NCI-H2081 (cell line): ENCODE data around the gene MAML2.

Experiments
- DNase-seq, 2 experiments: peaks; one replicate each; lab custom pipeline; 2025; lab: John Stamatoyannopoulos, UW

MAML2 gene

GRCh38 chr11:96339706-96340554, 3.1 kb downstream of the MAML2 start:
- no peak for DNase-seq

DNA sequence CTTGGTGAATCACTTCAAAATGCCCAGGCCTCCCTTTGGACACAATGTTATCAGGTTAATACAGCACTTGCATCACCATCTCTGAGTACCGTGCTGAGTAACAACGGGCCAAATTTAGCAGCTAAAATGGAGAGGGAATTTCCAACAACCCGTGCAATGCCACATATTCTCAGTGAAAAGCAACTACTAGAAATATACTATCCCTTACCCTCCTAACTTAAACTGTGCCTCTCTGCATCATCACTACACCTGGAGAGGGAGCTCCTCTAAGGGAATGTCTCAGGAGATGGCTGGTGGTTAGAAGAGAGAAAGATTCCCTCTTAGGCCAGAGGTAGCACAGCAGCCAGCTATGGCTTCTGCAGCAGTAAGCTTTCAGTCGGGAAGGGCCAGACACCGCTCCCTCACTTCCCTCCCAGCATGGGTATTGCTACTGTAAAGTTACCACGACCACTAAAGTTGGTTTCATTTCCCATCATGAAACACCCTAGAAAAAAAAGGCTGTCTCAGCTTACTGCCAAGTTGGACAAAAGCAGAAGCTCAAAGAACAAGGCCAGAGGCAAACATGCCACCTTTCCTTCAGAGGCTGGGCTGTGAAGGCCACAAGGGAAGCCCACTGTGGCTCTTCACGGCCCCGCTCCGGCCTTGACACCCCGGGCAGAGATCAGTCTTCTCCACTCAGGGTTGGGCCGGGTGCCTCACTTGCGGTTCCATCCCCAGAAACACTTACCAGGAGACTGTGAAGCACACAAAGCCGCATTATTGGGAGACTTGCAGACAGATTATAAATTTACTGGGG, 3.9 kb downstream of the MAML2 start:
- DNase-seq, result no peak

- no peak for DNase-seq
These were observed 5.2 kb downstream of the MAML2 start for GRCh38 chr11:96337541-96338431.

- DNase-seq, result no peak
These were observed 7.6 kb downstream of the MAML2 start for GRCh38 chr11:96335388-96335787.

DNA sequence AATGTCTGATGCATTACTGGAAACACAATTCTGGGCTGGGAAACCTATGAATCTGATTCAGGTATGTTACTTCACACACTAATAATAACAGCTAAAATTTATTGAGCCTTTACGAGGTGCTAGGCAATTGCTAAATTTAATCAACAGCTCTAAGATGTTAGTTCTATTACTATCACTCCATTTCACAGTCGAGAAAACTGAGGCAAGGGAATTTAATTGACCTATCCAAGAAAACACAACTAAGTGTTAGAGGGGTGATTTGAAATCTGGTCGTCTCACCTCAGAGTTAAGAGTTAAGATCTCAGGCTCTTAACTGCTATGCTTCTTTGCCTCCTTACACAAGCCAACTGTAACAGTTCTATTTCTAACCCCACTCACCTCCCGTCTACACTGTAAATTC, 8.8 kb downstream of the MAML2 start:
- DNase-seq, result no peak

- no peak for DNase-seq
These were observed 9.7 kb downstream of the MAML2 start for GRCh38 chr11:96333191-96333719.

GRCh38 chr11:96332126-96332771, 10.7 kb downstream of the MAML2 start:
- no peak for DNase-seq

DNA sequence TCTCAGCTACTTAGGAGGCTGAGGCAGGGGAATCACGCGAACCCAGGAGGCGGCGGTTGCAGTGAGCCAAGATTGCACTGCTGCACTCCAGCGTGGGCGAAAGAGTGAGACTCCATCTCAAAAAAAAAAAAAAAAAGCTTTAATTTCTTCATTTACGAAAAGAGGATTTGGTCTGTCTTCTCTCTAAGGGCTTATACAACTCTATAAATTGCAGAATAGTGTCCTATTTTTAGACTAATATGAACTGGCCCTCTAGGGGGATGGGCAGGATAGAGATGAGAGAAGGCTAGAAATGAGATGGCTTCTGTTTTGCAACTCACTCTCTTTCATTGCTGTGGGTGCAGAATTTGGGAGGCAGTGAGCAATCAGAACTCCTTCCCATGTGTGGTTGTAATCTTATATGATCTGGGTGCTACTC, 11.3 kb downstream of the MAML2 start:
- no peak for DNase-seq

DNA sequence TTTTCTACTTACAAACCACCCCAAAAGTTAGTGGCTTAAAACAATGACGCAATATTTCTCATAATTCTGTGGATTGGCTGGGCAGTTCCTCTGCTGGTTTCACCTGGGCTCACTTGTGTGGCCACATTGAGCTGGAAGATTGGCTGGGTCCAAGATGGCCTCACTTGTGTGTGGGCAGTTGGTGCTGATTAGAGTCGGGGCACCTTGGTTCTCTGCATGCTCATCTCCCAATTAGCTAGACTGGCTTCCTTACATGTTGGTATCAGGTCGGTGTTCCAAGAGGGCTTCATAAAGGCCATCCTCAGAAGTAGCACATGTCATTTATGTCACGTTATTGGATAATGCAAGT, 12.5 kb downstream of the MAML2 start:
- no peak for DNase-seq

DNA sequence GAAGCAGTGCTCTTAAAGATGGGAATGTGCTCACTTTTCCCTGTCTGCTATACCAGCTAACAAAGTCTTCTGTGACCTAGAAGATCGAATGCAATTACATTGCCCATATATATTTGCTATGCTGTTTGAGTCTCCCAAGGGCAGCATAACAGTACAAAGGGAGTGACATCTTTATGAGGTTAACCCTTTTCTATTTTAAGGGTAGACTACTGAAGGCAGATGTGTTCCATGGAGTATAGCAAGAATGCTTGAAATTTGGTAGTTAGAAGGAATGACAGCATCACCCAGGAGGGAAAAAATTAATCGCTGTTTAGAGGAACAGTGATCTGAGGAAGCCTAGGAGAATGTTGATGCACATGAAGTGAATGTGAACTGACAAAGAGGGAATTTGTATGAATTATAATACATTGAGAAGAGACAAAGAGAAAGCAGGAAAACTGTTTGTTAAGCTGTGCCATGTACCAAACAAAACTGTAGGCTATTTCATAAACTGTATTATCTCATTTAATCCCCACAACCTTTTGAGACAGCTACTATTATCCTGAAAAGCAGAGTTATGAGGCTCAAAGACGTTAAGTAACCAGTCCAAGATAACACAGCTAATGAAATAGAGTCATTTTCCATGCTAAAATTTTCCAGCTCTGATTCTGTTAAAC, 13.0 kb downstream of the MAML2 start:
- no peak for DNase-seq

DNA sequence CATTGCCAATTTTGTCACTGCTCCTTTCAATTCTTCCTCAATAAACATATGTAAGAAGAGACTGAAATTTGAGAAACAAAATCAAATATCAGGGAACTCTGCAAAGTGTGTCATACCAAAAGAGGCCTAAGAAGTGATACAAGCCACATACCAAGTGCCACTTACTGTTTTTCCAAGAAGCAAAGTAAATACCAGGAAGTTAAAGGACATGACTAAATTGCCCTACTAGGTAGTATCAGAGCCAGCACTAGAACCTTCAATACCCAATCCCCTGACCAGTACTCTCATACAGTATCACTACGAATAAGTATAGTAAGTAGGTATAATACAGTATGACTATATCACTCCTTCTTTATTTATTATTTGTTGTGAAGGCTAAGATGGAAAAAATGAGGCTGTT, 13.6 kb downstream of the MAML2 start:
- DNase-seq, result no peak

DNA sequence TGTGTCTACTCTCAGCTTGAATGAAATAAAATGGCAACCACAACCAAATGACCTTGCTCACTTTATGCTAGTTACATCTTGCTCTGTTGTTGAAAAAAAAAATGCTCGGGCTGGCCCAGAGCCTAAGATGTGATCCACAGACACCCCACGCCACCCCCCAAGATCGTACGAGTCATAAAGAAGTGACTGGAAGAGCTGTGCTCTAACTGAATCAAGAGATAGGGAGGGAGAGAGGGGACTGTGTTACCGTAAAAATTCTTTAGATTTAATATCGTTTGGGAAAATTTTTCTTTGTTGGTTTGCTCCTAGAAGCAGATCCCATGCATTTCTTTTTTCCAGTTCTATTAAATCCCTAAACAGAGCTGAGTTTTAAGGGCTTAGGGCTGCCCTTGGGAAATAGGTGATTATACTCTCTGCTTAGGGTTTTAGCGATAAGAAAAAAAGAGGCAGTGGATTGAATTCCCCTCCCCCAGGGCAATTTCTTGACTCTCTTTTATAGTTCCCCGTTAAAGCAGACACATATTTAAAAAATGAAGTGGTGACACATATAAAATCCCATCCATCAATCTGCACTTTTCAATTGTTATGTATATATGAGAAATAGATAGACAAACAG, 14.5 kb downstream of the MAML2 start:
- DNase-seq, result no peak

- no peak for DNase-seq
These were observed 16.0 kb downstream of the MAML2 start for GRCh38 chr11:96326959-96327358.

GRCh38 chr11:96324912-96325311, 18.1 kb downstream of the MAML2 start:
- DNase-seq, result no peak

- no peak for DNase-seq
These were observed 19.4 kb downstream of the MAML2 start for GRCh38 chr11:96323642-96323985.

GRCh38 chr11:96322775-96323641, 20.0 kb downstream of the MAML2 start:
- DNase-seq, result no peak

DNA sequence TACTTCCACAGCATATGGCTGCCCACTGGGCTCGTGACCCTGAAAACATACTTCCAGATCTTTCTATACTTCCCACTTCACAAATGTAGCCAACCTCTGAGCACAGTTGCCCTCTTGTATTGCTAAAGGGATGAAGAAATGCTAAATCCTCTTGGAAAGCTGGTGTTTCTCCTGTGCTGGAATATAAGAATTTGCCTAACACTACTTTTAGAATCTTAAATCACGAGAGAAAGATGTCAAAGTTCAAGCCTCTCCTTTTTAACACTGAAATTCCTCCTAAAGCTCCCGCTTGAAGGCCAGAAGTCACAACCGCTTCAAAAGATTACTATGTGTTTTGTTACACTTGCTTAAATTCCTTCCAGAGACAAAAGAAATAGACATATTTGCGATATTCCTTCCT, 21.9 kb downstream of the MAML2 start:
- DNase-seq, result no peak

GRCh38 chr11:96319898-96320656, 22.9 kb downstream of the MAML2 start:
- DNase-seq, result no peak

GRCh38 chr11:96318850-96319249, 24.1 kb downstream of the MAML2 start:
- no peak for DNase-seq
